Transverse colon (tissue), 4 donors: ENCODE results near the gene SIN3A.
"Not testable (repeated sequence)": the region's sequence is repeated elsewhere in the genome, so short reads cannot be mapped to it uniquely, and the experiment has no call there.

ENCODE experiments used
- EP300 ChIP-seq: sonication (generic); formaldehyde crosslinking; IDR thresholded peaks from one replicate; pipeline ENCODE4 v1.6.1; 2017; ENCODE audit warnings: antibody characterized with exemption, low read depth
- POLR2A ChIP-seq: fragments of 450-650 bp; IDR thresholded peaks from one replicate; pipeline ENCODE4 v1.6.1; 2016; ENCODE audit warnings: antibody characterized with exemption, mild to moderate bottlenecking, moderate library complexity
- POLR2AphosphoS5 ChIP-seq, 3 donors: sonication (generic); formaldehyde crosslinking; IDR thresholded peaks; one replicate each; pipeline ENCODE4 v1.6.1; 2016; ENCODE audit warnings: antibody characterized with exemption in 3 of 3
- TF ChIP-seq, protein P1 (sequence below), 5 experiments: fragments of 200-600 bp in 3 of 5; fragments of 450-650 bp in 2 of 5; sonication (generic) in 3 of 5; IDR thresholded peaks; 1 replicate in 2 of 5; 2 replicates in 3 of 5; pipeline ENCODE4 v1.5.1; 2016 to 2017; ENCODE audit warnings: antibody characterized with exemption in 5 of 5, inconsistent platforms in 3 of 5, mild to moderate bottlenecking in 2 of 5, moderate library complexity in 1 of 5

GRCh38 chr15:75477094-75477493, 25.6 kb upstream of the SIN3A start:
- TF ChIP-seq, protein P1, sequence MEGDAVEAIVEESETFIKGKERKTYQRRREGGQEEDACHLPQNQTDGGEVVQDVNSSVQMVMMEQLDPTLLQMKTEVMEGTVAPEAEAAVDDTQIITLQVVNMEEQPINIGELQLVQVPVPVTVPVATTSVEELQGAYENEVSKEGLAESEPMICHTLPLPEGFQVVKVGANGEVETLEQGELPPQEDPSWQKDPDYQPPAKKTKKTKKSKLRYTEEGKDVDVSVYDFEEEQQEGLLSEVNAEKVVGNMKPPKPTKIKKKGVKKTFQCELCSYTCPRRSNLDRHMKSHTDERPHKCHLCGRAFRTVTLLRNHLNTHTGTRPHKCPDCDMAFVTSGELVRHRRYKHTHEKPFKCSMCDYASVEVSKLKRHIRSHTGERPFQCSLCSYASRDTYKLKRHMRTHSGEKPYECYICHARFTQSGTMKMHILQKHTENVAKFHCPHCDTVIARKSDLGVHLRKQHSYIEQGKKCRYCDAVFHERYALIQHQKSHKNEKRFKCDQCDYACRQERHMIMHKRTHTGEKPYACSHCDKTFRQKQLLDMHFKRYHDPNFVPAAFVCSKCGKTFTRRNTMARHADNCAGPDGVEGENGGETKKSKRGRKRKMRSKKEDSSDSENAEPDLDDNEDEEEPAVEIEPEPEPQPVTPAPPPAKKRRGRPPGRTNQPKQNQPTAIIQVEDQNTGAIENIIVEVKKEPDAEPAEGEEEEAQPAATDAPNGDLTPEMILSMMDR (IDR thresholded peaks at IDR 0.05), result not testable (repeated sequence)
- not testable (repeated sequence) for TF ChIP-seq POLR2AphosphoS5 (IDR thresholded peaks at IDR 0.05); EP300; POLR2A
